Prostate gland (tissue), 2 donors: ENCODE measurements around the gene PTGDS.

Source experiments
- CTCF ChIP-seq, 4 experiments: fragments of 200-600 bp in 2 of 4; fragments of 450-650 bp in 2 of 4; sonication (generic) in 2 of 4; IDR thresholded peaks; 1 replicate in 3 of 4; 2 replicates in 1 of 4; pipeline ENCODE4 v1.5.1; 2016 to 2019; ENCODE audit warnings: antibody characterized with exemption in 4 of 4, mild to moderate bottlenecking in 2 of 4, moderate library complexity in 2 of 4
- POLR2AphosphoS5 ChIP-seq: sonication (generic); formaldehyde crosslinking; IDR thresholded peaks from one replicate; pipeline ENCODE4 v1.6.1; 2017; ENCODE audit warnings: antibody characterized with exemption

GRCh38 chr9:136974817-136975535 lies 2.3 kb upstream of the PTGDS start:
- no peak for TF ChIP-seq CTCF (IDR thresholded peaks at IDR 0.05)
- no peak for TF ChIP-seq POLR2AphosphoS5
